SK-N-MC (cell line): ENCODE measurements around the gene TWNK.

ENCODE experiments used
- EZH2 ChIP-seq: fragments of 200-600 bp; sonication (generic); IDR thresholded peaks from one replicate; pipeline ENCODE4 v1.6.1; 2017; ENCODE audit warnings: antibody characterized with exemption
- FOXP2 ChIP-seq: optimal IDR thresholded peaks from 2 replicates; pipeline ENCODE3; 2011; ENCODE audit warnings: mild to moderate bottlenecking, moderate library complexity; ENCODE audit not compliant: insufficient read depth; ENCODE audit errors: extremely low read length, control extremely low read depth
- POLR2AphosphoS5 ChIP-seq: IDR thresholded peaks from 2 replicates; pipeline ENCODE4 v1.6.1; 2012; ENCODE audit warnings: mild to moderate bottlenecking, low read depth, low read length, borderline replicate concordance

DNA sequence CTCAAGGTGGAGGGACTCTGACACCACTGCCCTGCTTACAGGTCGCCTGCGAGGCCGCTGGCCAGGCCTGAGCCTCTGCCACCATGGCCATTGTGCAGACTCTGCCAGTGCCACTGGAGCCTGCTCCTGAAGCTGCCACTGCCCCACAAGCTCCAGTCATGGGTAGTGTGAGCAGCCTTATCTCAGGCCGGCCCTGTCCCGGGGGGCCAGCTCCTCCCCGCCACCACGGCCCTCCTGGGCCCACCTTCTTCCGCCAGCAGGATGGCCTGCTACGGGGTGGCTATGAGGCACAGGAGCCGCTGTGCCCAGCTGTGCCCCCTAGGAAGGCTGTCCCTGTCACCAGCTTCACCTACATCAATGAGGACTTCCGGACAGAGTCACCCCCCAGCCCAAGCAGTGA, 15.1 kb downstream of the TWNK start:
- TF ChIP-seq EZH2 (no peak), POLR2AphosphoS5 (no peak), FOXP2 (no peak)
